ENCODE measurements around the gene HOXD10. TPM values are rescaled to one million over a fixed set of nuclear protein-coding genes. Genes with fewer than 3 reads are reported as not detected.

The HOXD10 gene
- total RNA-seq = 10 to 100 TPM in 1 of 2 donors, not detected in 1; 15.5 TPM
- polyA plus RNA-seq (ENCODE audit: insufficient read length in 2 of 2) = under 1 TPM; 0.92 to 0.98 TPM
- long read RNA-seq, donor 1 = 0 reads
- long read RNA-seq, donor 2 = 0 reads
- long read RNA-seq, donor 3 = 0 reads
- long read RNA-seq, donor 4 = 0 reads

DNA sequence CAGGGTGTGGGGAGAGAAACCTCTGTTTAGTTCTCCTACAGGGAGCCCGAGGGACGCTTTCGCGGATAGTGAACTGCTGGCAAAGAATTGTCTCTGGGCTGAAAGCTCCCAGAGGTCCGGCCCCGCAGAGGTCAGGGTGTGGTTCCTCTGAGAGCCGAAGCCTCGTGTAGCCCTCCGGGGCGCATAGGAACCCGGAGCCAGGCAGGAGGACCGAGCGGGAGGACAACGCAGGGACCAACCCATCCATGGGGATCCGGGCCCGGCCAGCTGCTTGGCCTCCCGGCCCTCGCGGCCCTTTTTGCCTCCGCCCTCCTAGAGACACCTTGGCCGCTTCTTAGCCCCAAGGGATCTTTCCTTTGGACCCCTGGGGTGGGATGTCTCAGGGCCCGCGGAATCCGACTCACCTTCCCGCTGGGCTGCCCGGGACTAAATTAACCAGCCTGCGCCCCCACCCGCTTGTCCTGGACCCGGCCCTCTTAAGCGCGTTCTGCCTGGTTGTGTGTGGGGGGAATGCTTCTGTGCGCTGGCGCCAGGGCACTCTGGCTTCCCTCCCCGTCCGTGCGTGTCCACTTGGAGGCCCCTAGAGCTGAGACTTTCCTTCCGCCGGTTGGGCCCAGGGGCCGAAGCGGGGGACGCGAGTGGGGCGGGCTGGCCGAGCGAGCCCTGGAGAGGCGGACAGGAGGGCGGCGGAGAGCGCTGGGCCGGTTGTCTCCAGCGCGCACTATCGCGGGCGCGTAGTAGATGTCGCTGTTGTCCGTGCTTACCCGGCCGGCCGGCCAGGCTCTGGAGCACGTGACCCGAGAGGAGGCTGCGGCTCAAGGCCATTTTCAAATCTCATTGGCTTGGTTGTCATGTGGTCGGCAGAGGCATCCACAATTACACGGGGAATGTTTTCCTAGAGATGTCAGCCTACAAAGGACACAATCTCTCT, at the start of gene HOXD10:
Gene HOXD10, plus strand, starts transcription at position 896 of the 931 bp plus-strand sequence. CDS start 56 bp downstream, outside the sequence.
- H3K27ac ChIP-seq (ENCODE audit: low read depth, low read length) = peak within 1 kb of the TSS; percentile 80
- no peaks in the 10 kb centered on the region for H3K36me3 ChIP-seq (ENCODE audit: control insufficient read depth, insufficient read depth, low read length)
- no peaks in the 10 kb centered on the region for H3K9me3 ChIP-seq (ENCODE audit: control insufficient read depth, insufficient read depth, low read length)
- peak within 1 kb of the TSS; percentile 35 for H3K4me3 ChIP-seq (ENCODE audit: low read depth, low read length)
- peaks cover 99% of the 10 kb centered on the region for H3K27me3 ChIP-seq (ENCODE audit: control insufficient read depth, insufficient read depth, low read length)
- DNase-seq (ENCODE audit: low read depth in 4 of 6, low spot score in 6 of 6) = peak in 1 of 6 donors; percentile 62
- H3K4me1 ChIP-seq (ENCODE audit: control insufficient read depth, insufficient read depth, low read length) = peaks cover 39% of the 10 kb centered on the region
- 3% methylated on average over 64 of the region's 66 CpGs for WGBS (ENCODE audit: insufficient coverage)

DNA sequence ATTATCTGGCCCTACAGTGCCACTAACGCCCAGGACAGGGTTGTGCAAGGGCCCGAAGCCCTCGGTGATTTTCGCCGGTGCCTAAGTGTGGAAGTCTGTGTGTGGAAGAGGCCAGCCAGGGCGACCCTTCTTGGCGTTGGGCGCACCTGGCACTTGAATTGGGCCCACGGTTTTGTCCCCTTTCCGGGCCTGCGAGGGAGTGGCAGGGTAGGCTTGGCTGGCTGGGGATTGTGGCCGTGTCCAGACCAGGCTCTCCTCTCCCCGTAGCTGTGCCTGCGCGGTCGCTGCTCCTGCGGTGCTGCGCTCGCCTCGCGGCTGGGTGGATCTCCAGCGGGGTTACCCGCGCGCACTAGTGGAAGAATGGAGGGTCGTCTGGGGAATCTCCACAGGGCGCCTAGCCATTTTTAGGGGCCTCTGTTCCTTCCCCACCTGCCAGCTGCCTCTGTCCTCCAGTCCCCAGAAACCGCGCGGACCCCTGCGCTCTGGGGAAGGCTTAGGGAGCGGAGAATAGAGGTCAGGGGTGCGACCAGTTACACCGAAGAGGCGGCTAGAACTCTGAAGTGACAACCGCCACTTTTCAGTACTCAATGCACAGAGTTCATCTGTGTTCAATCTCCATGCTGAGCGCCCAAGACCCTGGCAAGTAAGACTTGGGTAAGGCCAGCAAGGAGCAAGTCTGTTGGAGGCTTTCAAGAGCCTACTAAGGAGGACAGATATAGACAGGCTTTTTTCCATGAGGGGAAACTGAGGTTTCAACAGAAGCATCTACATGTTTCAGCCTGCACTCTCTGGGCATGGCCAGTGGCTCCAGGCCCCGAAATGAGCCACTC, 48.8 kb upstream of the HOXD10 start:
- no peaks in the 10 kb centered on the region for H3K36me3 ChIP-seq (ENCODE audit: control insufficient read depth, insufficient read depth, low read length)
- peak in 1 of 6 donors; percentile 15 for DNase-seq (ENCODE audit: low read depth in 4 of 6, low spot score in 6 of 6)
- H3K27me3 ChIP-seq (ENCODE audit: control insufficient read depth, insufficient read depth, low read length) = peaks cover 84% of the 10 kb centered on the region
- H3K4me3 ChIP-seq (ENCODE audit: low read depth, low read length) = peak overlapping the region; percentile 16
- H3K27ac ChIP-seq (ENCODE audit: low read depth, low read length) = no peak overlapping the region
- H3K9me3 ChIP-seq (ENCODE audit: control insufficient read depth, insufficient read depth, low read length) = no peaks in the 10 kb centered on the region
- peaks cover 30% of the 10 kb centered on the region for H3K4me1 ChIP-seq (ENCODE audit: control insufficient read depth, insufficient read depth, low read length)
- 5% methylated on average over 33 of the region's 38 CpGs for WGBS (ENCODE audit: insufficient coverage)

DNA sequence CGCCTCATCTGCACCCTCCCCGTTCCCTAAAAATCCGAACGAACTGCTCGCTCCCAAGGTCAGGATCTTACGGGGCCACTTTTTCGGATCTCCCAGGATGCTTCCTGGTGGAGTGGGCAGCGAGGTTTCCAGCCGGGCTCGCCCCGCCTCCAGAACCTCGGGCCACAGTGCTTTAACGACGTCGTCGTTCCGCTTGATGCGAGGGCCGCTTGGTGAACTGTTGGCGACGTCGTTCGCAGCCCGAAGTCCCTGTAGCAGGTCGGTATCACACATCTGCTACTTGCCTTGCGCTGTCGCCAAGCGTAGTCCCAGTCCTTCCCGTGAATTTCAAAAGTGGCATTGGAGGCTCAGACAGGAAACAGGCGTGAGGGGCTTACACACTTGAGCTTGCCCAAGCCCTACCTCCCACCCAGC, 48.2 kb upstream of the HOXD10 start:
- Histone ChIP-seq H3K4me1 (ENCODE audit: control insufficient read depth, insufficient read depth, low read length) (peaks cover 30% of the 10 kb centered on the region), H3K36me3 (ENCODE audit: control insufficient read depth, insufficient read depth, low read length) (no peaks in the 10 kb centered on the region), H3K4me3 (ENCODE audit: low read depth, low read length) (no peak overlapping the region), H3K9me3 (ENCODE audit: control insufficient read depth, insufficient read depth, low read length) (no peaks in the 10 kb centered on the region), H3K27me3 (ENCODE audit: control insufficient read depth, insufficient read depth, low read length) (peaks cover 90% of the 10 kb centered on the region), H3K27ac (ENCODE audit: low read depth, low read length) (no peak overlapping the region)
- 5% methylated on average over 30 of the region's 30 CpGs for WGBS (ENCODE audit: insufficient coverage)
- DNase-seq (ENCODE audit: low read depth in 4 of 6, low spot score in 6 of 6) = peak in 1 of 6 donors; percentile 21

DNA sequence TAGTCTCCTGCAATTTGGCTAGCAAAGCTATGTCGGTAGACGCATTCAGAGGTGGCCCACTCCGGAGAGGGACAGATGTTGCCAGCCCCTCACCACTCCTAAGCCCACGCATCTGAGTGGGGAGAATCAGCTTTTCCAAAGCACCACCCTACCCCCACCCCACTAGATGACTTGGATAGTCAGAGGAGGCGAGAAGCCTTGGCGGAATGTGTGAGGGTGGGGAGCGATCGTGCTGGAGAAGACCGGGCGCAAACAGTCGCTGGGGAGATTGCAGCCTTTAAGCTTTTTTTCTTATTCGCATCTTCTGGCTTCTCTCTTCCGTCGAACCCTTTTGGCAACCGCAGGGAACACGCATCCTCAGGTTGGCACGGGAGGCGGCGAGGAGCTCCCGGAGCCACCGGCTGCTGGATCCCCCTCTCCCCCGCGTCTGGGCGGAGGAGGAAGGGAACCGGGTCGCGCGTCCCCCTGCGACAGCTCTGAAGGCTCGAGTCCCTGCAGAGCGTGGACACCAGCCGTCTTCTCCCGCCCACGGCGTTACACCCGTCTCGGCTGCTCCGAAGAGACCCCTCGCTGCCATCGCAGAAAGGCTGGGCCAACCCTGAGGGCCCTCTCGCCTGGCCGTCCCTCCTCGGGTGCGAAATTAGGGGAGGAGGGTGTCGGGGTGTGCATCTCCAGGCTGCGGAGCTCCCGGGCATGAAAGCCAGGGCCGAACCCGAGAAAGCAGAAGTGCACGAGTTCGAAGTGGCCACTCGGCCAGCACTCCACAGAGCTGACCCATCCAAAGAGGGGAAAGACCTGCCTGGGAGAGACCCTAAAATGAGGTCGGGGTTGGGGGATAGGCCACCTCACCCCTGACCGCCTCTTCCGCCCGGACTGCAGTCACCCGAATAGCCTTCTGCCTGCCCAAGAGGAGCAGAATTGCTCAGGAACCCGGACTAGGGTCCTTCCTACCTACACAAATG, 45.0 kb upstream of the HOXD10 start:
- no peak overlapping the region for H3K4me3 ChIP-seq (ENCODE audit: low read depth, low read length)
- H3K27me3 ChIP-seq (ENCODE audit: control insufficient read depth, insufficient read depth, low read length) = peaks cover 100% of the 10 kb centered on the region
- H3K4me1 ChIP-seq (ENCODE audit: control insufficient read depth, insufficient read depth, low read length) = peaks cover 30% of the 10 kb centered on the region
- 5% methylated on average over 55 of the region's 58 CpGs for WGBS (ENCODE audit: insufficient coverage)
- no peak overlapping the region for H3K27ac ChIP-seq (ENCODE audit: low read depth, low read length)
- H3K36me3 ChIP-seq (ENCODE audit: control insufficient read depth, insufficient read depth, low read length) = no peaks in the 10 kb centered on the region
- H3K9me3 ChIP-seq (ENCODE audit: control insufficient read depth, insufficient read depth, low read length) = no peaks in the 10 kb centered on the region
- DNase-seq (ENCODE audit: low read depth in 4 of 6, low spot score in 6 of 6) = peak in 1 of 6 donors; percentile 3

DNA sequence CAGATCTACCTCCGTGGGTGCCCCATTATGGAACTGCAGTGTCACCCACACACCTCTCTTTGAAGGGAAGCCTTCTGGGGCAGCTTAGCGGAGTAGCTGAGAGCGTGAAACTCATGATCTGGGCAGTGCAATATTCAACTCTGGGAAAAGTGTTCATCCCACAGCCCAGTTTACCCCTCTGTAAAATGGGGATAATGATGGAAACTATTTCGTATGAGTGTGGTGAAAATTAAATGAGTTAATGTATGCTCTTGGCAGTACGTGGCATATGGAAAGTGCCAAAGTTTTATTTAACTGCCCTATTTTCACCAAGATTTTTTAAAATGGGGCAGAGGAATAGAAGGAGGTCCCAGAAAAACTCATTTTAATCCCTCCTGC, 44.3 kb upstream of the HOXD10 start:
- H3K4me3 ChIP-seq (ENCODE audit: low read depth, low read length) = no peak overlapping the region
- DNase-seq (ENCODE audit: low read depth in 4 of 6, low spot score in 6 of 6) = no peak
- H3K36me3 ChIP-seq (ENCODE audit: control insufficient read depth, insufficient read depth, low read length) = no peaks in the 10 kb centered on the region
- no peaks in the 10 kb centered on the region for H3K9me3 ChIP-seq (ENCODE audit: control insufficient read depth, insufficient read depth, low read length)
- no CpG with 5 or more reads among the region's 5 CpGs for WGBS (ENCODE audit: insufficient coverage)
- H3K27ac ChIP-seq (ENCODE audit: low read depth, low read length) = no peak overlapping the region
- H3K4me1 ChIP-seq (ENCODE audit: control insufficient read depth, insufficient read depth, low read length) = peaks cover 23% of the 10 kb centered on the region
- H3K27me3 ChIP-seq (ENCODE audit: control insufficient read depth, insufficient read depth, low read length) = peaks cover 100% of the 10 kb centered on the region

DNA sequence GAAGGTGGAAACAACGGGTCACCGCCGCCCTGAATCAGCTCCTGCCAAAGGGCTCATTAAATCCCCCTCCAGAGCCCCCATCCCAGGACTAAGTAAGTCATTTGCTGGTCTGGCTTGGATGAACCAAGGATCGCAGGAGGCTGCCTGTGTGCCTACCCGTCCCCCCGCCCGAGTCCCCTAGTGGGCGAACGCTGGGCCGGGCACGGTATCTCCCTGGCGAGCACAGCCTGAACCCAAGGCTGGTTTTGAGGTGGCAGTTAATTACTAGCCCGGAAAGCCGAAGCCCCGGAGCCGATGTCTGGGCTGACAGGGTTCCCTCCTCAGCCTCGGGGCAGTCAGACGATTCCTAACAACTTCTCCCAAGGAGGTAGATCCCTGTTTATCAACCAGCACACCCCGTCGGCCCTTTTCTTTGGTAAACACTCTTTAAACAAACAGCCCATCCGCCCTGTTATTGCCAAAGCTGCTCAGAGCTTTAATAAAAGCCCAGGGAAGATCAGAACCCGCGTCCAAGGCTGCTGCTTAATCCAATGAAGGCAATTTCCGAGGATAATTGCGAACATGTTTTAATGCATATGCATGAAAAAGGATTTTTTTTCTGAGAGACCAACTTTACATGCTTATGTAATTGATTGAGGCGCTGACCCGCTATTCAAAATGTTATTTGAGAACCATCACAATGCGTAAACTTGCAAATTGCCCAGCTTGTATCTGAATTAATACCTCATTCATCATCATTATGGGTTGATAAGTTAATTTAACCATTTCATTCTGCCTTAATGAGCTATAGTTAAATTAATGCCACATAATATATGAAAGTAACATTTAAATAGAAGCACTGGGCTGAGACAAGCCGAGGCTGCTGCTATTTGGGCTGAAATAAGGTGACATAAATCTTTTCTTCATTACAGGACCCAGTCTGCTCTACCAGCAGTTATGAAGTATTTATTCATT, 43.4 kb upstream of the HOXD10 start:
- H3K9me3 ChIP-seq (ENCODE audit: control insufficient read depth, insufficient read depth, low read length) = no peaks in the 10 kb centered on the region
- 2% methylated on average over 18 of the region's 29 CpGs for WGBS (ENCODE audit: insufficient coverage)
- no peaks in the 10 kb centered on the region for H3K36me3 ChIP-seq (ENCODE audit: control insufficient read depth, insufficient read depth, low read length)
- H3K4me3 ChIP-seq (ENCODE audit: low read depth, low read length) = no peak overlapping the region
- no peak overlapping the region for H3K27ac ChIP-seq (ENCODE audit: low read depth, low read length)
- DNase-seq (ENCODE audit: low read depth in 4 of 6, low spot score in 6 of 6) = peak in 2 of 6 donors; percentile 31 to 54
- H3K4me1 ChIP-seq (ENCODE audit: control insufficient read depth, insufficient read depth, low read length) = peaks cover 13% of the 10 kb centered on the region
- H3K27me3 ChIP-seq (ENCODE audit: control insufficient read depth, insufficient read depth, low read length) = peaks cover 98% of the 10 kb centered on the region

DNA sequence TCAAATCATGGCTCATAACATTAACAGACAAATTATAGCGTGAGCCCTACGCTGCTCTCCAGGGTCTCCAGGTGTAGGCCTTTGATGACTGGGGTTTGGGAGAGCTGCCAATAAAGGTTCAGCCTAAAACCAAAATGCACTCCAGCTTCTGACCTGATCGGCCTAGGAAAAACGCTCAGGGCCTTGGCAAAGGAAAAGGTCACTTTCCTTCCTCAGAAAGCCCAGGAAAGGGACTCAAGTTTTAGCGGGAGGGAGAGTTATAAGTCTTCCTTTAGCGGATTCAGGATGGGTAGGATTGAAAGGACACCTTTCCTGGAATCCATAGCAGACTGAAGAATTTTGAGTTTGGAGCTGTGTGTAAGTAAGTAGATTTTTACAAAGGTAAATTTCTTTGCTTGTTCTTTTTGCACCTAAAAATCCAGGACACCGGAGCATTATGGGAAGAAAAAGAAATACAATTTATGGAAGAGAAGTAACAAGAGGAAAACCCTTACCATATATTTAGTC, 41.6 kb upstream of the HOXD10 start:
- Histone ChIP-seq H3K27ac (ENCODE audit: low read depth, low read length) (no peak overlapping the region), H3K4me1 (ENCODE audit: control insufficient read depth, insufficient read depth, low read length) (peaks cover 18% of the 10 kb centered on the region), H3K36me3 (ENCODE audit: control insufficient read depth, insufficient read depth, low read length) (no peaks in the 10 kb centered on the region), H3K27me3 (ENCODE audit: control insufficient read depth, insufficient read depth, low read length) (peaks cover 98% of the 10 kb centered on the region), H3K4me3 (ENCODE audit: low read depth, low read length) (no peak overlapping the region), H3K9me3 (ENCODE audit: control insufficient read depth, insufficient read depth, low read length) (no peaks in the 10 kb centered on the region)
- DNase-seq (ENCODE audit: low read depth in 4 of 6, low spot score in 6 of 6) = peak in 1 of 6 donors; percentile 11
- WGBS (ENCODE audit: insufficient coverage) = 0% methylated on average over 4 of the region's 7 CpGs

DNA sequence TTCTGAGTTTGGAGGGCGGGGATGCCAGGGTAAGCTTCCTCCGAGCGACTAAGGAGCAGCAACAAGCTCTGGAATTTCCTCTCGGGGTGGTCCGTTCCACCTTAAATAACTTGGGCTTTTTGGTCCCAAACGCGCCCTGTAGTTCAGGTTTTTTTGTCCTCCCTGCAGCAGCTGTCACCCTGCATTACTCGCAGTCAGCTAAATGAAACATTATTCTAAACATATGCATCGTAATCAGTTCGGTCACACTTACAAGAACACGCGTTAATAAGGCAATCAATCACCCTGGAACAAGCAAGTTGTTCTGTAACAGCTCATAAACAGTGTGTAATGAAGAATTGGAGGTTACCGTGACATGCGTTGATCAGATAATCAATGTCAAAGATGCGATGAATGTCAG, 41.1 kb upstream of the HOXD10 start:
- peak in 2 of 6 donors; percentile 61 to 72 for DNase-seq (ENCODE audit: low read depth in 4 of 6, low spot score in 6 of 6)
- Histone ChIP-seq H3K27ac (ENCODE audit: low read depth, low read length) (no peak overlapping the region), H3K36me3 (ENCODE audit: control insufficient read depth, insufficient read depth, low read length) (no peaks in the 10 kb centered on the region), H3K27me3 (ENCODE audit: control insufficient read depth, insufficient read depth, low read length) (peaks cover 97% of the 10 kb centered on the region), H3K4me3 (ENCODE audit: low read depth, low read length) (no peak overlapping the region), H3K9me3 (ENCODE audit: control insufficient read depth, insufficient read depth, low read length) (no peaks in the 10 kb centered on the region), H3K4me1 (ENCODE audit: control insufficient read depth, insufficient read depth, low read length) (peaks cover 21% of the 10 kb centered on the region)
- WGBS (ENCODE audit: insufficient coverage) = 3% methylated on average over 8 of the region's 15 CpGs
